Measurements from ENCODE around the gene PRKCZ. TPM values are rescaled to one million over a fixed set of nuclear protein-coding genes. Genes with fewer than 3 reads are reported as not detected.

The PRKCZ gene
- total RNA-seq, 2 experiments from 2014 or later = 17.8 to 19.0 TPM

DNA sequence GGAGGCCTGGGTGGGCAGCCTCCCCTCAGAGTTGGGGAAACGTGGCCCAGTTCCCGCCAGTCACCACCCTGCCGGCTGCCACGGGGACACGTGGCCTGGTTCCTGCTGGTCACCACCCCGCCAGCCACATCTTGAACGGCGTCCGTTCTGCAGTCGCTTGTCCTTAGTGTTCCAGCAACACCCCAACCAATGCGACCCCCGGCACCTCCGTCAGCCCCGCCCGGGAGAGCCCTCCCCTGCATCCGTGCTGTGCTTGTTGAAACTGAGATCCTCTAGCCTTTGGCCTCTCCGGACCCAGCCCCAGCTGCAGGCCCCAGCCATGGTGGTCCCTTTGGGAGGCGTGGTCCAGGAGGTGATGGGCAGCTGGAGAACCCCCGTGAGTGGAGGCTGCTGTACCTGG is 18.7 kb downstream of the PRKCZ start:
- H3K9me3 ChIP-seq (ENCODE audit: control insufficient read depth in 1 of 2, insufficient read depth in 1 of 2, low read length in 2 of 2) = peaks cover 0 to 4% of the 10 kb centered on the region in 2 experiments
- peaks cover 6% of the 10 kb centered on the region for H3K4me1 ChIP-seq (ENCODE audit: insufficient read depth, low read length)
- H3K4me3 ChIP-seq (ENCODE audit: low read length) = no peak overlapping the region
- no peak overlapping the region for H3K4me3 Mint-ChIP-seq
- no peaks in the 10 kb centered on the region for H3K27me3 ChIP-seq (ENCODE audit: control insufficient read depth in 1 of 2, insufficient read depth in 2 of 2, low read length in 2 of 2)
- peaks cover 17% of the 10 kb centered on the region for H3K36me3 ChIP-seq (ENCODE audit: insufficient read depth, low read length)
- CTCF ChIA-PET = no interaction called here
- no peak overlapping the region for H3K27ac Mint-ChIP-seq
- no peak for DNase-seq
- intact Hi-C loops (cut with DNase I, micrococcal nuclease) = no loop called here
- no peaks in the 10 kb centered on the region for H3K27me3 Mint-ChIP-seq
- peaks cover 7% of the 10 kb centered on the region for H3K4me1 Mint-ChIP-seq (ENCODE audit: low read depth)
- H3K9me3 Mint-ChIP-seq = no peaks in the 10 kb centered on the region
- H3K36me3 Mint-ChIP-seq (ENCODE audit: low read depth) = peaks cover 53% of the 10 kb centered on the region
- H3K27ac ChIP-seq (ENCODE audit: low read depth in 1 of 2, low read length in 2 of 2) = no peak overlapping the region
- TF ChIP-seq, protein P1, sequence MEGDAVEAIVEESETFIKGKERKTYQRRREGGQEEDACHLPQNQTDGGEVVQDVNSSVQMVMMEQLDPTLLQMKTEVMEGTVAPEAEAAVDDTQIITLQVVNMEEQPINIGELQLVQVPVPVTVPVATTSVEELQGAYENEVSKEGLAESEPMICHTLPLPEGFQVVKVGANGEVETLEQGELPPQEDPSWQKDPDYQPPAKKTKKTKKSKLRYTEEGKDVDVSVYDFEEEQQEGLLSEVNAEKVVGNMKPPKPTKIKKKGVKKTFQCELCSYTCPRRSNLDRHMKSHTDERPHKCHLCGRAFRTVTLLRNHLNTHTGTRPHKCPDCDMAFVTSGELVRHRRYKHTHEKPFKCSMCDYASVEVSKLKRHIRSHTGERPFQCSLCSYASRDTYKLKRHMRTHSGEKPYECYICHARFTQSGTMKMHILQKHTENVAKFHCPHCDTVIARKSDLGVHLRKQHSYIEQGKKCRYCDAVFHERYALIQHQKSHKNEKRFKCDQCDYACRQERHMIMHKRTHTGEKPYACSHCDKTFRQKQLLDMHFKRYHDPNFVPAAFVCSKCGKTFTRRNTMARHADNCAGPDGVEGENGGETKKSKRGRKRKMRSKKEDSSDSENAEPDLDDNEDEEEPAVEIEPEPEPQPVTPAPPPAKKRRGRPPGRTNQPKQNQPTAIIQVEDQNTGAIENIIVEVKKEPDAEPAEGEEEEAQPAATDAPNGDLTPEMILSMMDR (IDR thresholded peaks at IDR 0.05) = no peak
- ATAC-seq (ENCODE audit: poor library complexity) = no peak
- POLR2A ChIA-PET = no interaction called here

DNA sequence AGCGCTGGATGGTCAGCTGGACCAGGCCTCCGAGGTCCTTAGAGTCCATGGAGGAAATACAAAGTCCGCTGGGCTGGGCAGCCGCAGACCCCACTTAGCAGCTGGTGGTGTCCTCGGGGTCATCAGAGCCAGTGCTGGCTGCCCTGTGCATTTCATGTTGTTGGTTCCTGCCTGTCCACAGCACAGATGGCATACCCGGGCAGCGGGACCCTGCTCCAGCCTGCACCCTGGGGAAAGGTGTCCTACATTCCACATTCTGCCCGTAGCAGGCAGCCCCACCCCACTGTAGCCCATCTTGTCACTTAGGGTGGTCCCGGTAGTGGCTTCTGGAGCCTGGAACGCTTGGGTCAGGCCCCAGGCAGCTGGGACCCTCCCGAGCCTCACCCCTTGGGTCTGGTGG is 19.8 kb downstream of the PRKCZ start:
- H3K9me3 Mint-ChIP-seq = no peaks in the 10 kb centered on the region
- no peak for ATAC-seq (ENCODE audit: poor library complexity)
- intact Hi-C loops (cut with DNase I, micrococcal nuclease) = no loop called here

DNA sequence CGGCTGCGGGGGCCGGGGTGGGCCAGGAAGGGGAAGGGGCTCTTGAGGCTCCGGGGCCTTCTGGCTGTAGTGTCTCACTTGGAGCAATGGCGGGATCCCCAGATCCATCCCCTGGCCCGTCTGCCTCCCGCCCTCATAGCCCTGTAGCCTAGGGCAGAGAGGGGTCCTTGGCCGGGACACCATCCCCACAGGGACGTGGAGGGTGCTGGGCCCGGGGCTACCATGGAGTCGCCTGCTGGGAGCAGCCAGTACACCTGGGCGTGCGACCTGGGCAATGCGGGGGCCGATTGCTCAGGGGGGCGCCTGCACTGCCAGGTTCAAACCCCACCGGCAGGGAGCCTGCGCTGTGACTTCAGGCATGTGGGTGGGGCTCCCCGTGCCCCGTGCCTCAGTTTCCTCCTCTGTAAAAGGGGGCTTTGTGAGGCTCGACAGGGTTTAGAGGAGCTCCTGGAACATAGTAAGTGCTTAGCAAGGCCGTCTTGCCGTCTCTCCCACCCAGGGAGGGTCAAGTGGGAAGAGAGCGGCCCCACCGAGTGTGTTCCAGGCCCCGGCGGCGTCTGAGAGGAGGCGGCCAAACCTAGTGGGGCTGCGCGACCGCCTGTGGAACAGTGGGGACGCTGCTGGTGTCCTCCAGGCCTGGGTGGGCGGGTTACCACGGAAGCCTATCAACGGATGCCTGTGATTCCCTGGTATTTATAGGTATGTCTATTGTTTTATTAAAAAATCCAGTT is 20.8 kb downstream of the PRKCZ start:
- ATAC-seq (ENCODE audit: poor library complexity) (no peak), DNase-seq (no peak)
- Mint-ChIP-seq H3K4me1 (ENCODE audit: low read depth) (peaks cover 7% of the 10 kb centered on the region), H3K36me3 (ENCODE audit: low read depth) (peaks cover 37% of the 10 kb centered on the region), H3K9me3 (no peaks in the 10 kb centered on the region), H3K27me3 (no peaks in the 10 kb centered on the region), H3K27ac (no peak overlapping the region), H3K4me3 (no peak overlapping the region)
- intact Hi-C loops (cut with DNase I, micrococcal nuclease) = no loop called here
- H3K27me3 ChIP-seq (ENCODE audit: control insufficient read depth in 1 of 2, insufficient read depth in 2 of 2, low read length in 2 of 2) = no peaks in the 10 kb centered on the region
- ChIA-PET POLR2A (no interaction called here), CTCF (interaction anchor here (0.6 kb wide), 1 partner anchor 15 kb away, joined by 4 read pairs; no protein-coding TSS in a partner anchor)
- no peak overlapping the region for H3K4me3 ChIP-seq (ENCODE audit: low read length)
- peaks cover 14% of the 10 kb centered on the region for H3K36me3 ChIP-seq (ENCODE audit: insufficient read depth, low read length)
- peaks cover 6% of the 10 kb centered on the region for H3K4me1 ChIP-seq (ENCODE audit: insufficient read depth, low read length)
- peaks cover 0 to 18% of the 10 kb centered on the region in 2 experiments for H3K9me3 ChIP-seq (ENCODE audit: control insufficient read depth in 1 of 2, insufficient read depth in 1 of 2, low read length in 2 of 2)
- TF ChIP-seq, protein P1 (IDR thresholded peaks at IDR 0.05) = no peak
- H3K27ac ChIP-seq (ENCODE audit: low read depth in 1 of 2, low read length in 2 of 2) = no peak overlapping the region

More for the DNA sequence above, 19.8 kb downstream of the PRKCZ start:
- no peak overlapping the region for H3K4me3 ChIP-seq (ENCODE audit: low read length)
- no peaks in the 10 kb centered on the region for H3K27me3 ChIP-seq (ENCODE audit: control insufficient read depth in 1 of 2, insufficient read depth in 2 of 2, low read length in 2 of 2)
- Mint-ChIP-seq H3K4me3 (no peak overlapping the region), H3K27ac (no peak overlapping the region), H3K4me1 (ENCODE audit: low read depth) (peaks cover 7% of the 10 kb centered on the region), H3K27me3 (no peaks in the 10 kb centered on the region), H3K36me3 (ENCODE audit: low read depth) (peaks cover 45% of the 10 kb centered on the region)
- TF ChIP-seq, protein P1 (IDR thresholded peaks at IDR 0.05) = no peak
- H3K9me3 ChIP-seq (ENCODE audit: control insufficient read depth in 1 of 2, insufficient read depth in 1 of 2, low read length in 2 of 2) = peaks cover 0 to 13% of the 10 kb centered on the region in 2 experiments
- H3K27ac ChIP-seq (ENCODE audit: low read depth in 1 of 2, low read length in 2 of 2) = no peak overlapping the region
- DNase-seq = no peak
- peaks cover 6% of the 10 kb centered on the region for H3K4me1 ChIP-seq (ENCODE audit: insufficient read depth, low read length)
- POLR2A ChIA-PET = no interaction called here
- peaks cover 15% of the 10 kb centered on the region for H3K36me3 ChIP-seq (ENCODE audit: insufficient read depth, low read length)
- CTCF ChIA-PET = no interaction called here
